ENCODE results near the gene PIGU. TPM values are rescaled to one million over a fixed set of nuclear protein-coding genes. Genes with fewer than 3 reads are reported as not detected.
A peak's percentile ranks its signal among the peaks of the same experiment; 100 is the strongest.
"Not testable (repeated sequence)": the region's sequence is repeated elsewhere in the genome, so short reads cannot be mapped to it uniquely, and the experiment has no call there.

Gene PIGU
- total and polyA plus RNA-seq, 7 experiments from 2014 or later = 8.6 to 34.5 (median 16.7) TPM

DNA sequence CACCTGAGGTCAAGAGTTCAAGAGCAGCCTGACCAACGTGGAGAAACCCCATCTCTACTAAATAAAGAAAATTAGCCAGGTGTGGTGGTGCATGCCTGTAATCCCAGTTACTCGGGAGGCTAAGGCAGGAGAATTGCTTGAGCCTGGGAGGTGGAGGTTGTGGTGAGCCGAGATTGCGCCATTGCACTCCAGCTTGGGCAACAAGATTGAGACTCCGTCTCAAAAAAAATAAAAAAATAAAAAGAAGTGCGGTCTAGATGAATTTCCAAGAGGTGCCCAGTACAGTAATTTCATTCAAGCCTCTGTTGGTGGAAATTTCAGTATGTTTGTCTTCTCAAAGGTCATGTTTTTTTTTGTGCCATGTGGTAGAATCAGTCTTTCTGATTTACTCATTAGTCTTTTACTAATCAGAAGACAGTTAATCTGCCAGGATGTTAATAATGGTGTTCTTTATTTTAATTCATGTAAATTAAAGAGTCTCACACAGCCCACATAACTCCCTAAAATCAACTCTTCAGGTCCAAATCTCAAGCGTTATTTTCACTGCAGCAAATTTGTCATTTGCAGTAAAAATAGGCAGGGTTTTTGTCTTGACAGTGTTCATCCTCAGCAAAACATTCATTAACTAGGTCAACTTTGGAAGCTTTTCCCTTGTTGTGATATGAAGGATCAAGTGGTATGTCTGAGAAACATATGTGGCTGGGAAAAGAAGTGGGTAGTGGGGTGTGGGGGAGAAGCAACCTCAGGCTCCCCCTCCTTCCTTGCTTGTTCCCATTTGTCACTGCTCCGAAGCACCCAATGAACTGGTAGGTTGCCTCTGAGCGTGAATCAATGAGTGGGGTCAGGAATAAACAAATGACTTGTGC lies 40.6 kb upstream of the PIGU start:
- CTCF ChIA-PET = no interaction called here

DNA sequence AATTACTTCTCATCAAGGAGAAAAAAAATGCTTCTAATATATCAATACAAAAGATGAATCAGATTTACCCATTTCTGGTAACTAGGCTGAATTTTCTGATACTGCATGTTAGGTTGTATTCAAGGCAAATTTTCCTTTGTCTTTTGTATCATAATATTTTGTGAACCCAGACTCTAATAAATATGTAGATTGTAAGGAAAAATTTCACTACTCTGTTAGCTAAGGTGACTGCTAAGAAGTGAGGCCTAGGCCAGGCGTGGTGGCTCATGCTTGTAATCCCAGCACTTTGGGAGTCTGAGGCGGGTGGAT lies 40.0 kb upstream of the PIGU start:
- intact Hi-C loops (cut with micrococcal nuclease) = no loop called here
- H3K4me3 Mint-ChIP-seq = no peak overlapping the region
- H3K36me3 Mint-ChIP-seq = peaks cover 0 to 29% (median 5%) of the 10 kb centered on the region in 5 donors
- no peak overlapping the region for H3K27ac Mint-ChIP-seq
- no peak for ATAC-seq
- CTCF ChIA-PET = no interaction called here
- H3K4me1 Mint-ChIP-seq = peaks cover 0 to 24% (median 0%) of the 10 kb centered on the region in 7 donors
- H3K27ac ChIP-seq (ENCODE audit: low read depth, low read length) = no peak overlapping the region
- H3K36me3 ChIP-seq (ENCODE audit: control insufficient read depth in 2 of 3, insufficient read depth in 3 of 3, low read length in 3 of 3) = peaks cover 0 to 21% (median 0%) of the 10 kb centered on the region in 3 experiments
- H3K4me3 ChIP-seq (ENCODE audit: low read length) = no peak overlapping the region
- H3K27me3 Mint-ChIP-seq = no peaks in the 10 kb centered on the region
- no peaks in the 10 kb centered on the region for H3K9me3 Mint-ChIP-seq
- POLR2A ChIA-PET = interaction anchor here (0.7 kb wide), 1 partner anchor 762 kb away, joined by 3 read pairs; no protein-coding TSS in a partner anchor
- H3K9me3 ChIP-seq (ENCODE audit: control insufficient read depth in 2 of 3, low read length in 3 of 3) = no peaks in the 10 kb centered on the region
- no peaks in the 10 kb centered on the region for H3K27me3 ChIP-seq (ENCODE audit: control insufficient read depth in 2 of 2, insufficient read depth in 2 of 2, low read length in 2 of 2)
- no peak for DNase-seq
- no peaks in the 10 kb centered on the region for H3K4me1 ChIP-seq (ENCODE audit: control insufficient read depth in 2 of 2, insufficient read depth in 2 of 2, low read length in 2 of 2)

More for the DNA sequence above, 40.6 kb upstream of the PIGU start:
- no peak for DNase-seq
- no peaks in the 10 kb centered on the region for H3K27me3 Mint-ChIP-seq
- no peak for ATAC-seq
- H3K4me1 Mint-ChIP-seq = peaks cover 0 to 21% (median 0%) of the 10 kb centered on the region in 7 donors
- H3K27ac Mint-ChIP-seq = peak overlapping the region in 1 of 9 donors; percentile 15
- no peaks in the 10 kb centered on the region for H3K9me3 ChIP-seq (ENCODE audit: control insufficient read depth in 2 of 3, low read length in 3 of 3)
- H3K27me3 ChIP-seq (ENCODE audit: control insufficient read depth in 2 of 2, insufficient read depth in 2 of 2, low read length in 2 of 2) = no peaks in the 10 kb centered on the region
- peaks cover 0 to 21% (median 0%) of the 10 kb centered on the region in 3 experiments for H3K36me3 ChIP-seq (ENCODE audit: control insufficient read depth in 2 of 3, insufficient read depth in 3 of 3, low read length in 3 of 3)
- POLR2A ChIA-PET = interaction anchor here (0.7 kb wide), 2 partner anchors 762 to 1493 kb away, joined by 3 read pairs; no protein-coding TSS in a partner anchor
- H3K4me3 Mint-ChIP-seq = no peak overlapping the region
- intact Hi-C loops (cut with micrococcal nuclease) = no loop called here
- no peak overlapping the region for H3K27ac ChIP-seq (ENCODE audit: low read depth, low read length)
- no peaks in the 10 kb centered on the region for H3K4me1 ChIP-seq (ENCODE audit: control insufficient read depth in 2 of 2, insufficient read depth in 2 of 2, low read length in 2 of 2)
- H3K4me3 ChIP-seq (ENCODE audit: low read length) = no peak overlapping the region
- H3K9me3 Mint-ChIP-seq = no peaks in the 10 kb centered on the region
- H3K36me3 Mint-ChIP-seq = peaks cover 0 to 29% (median 5%) of the 10 kb centered on the region in 5 donors

DNA sequence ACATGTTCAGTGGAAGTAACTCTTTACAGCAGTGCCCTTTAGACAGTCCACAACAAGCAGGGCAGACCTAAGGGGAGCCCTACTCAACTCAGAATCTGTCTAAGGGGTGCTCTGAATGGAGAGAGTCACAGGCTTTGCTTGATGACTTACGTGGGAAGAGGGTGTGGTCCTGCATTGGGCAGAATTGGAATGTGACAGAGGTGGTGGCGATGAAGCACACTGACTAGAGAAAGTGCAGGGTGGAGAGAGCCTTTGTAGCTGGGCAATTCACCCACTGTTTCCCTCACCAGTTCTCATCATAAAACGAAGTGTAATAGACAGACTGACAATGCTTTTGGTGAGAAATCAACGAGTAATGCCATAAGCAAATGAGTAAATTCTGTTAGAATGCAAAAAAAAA lies 38.5 kb upstream of the PIGU start:
- POLR2A ChIA-PET = no interaction called here
- peaks cover 0 to 7% (median 0%) of the 10 kb centered on the region in 5 donors for H3K27me3 Mint-ChIP-seq
- Histone ChIP-seq H3K4me1 (ENCODE audit: control insufficient read depth in 2 of 2, insufficient read depth in 2 of 2, low read length in 2 of 2) (peaks cover 0 to under 1% of the 10 kb centered on the region in 2 donors), H3K4me3 (ENCODE audit: low read length) (no peak overlapping the region), H3K36me3 (ENCODE audit: control insufficient read depth in 2 of 3, insufficient read depth in 3 of 3, low read length in 3 of 3) (peaks cover 0 to 21% (median 0%) of the 10 kb centered on the region in 3 experiments), H3K9me3 (ENCODE audit: control insufficient read depth in 2 of 3, low read length in 3 of 3) (no peaks in the 10 kb centered on the region), H3K27me3 (ENCODE audit: control insufficient read depth in 2 of 2, insufficient read depth in 2 of 2, low read length in 2 of 2) (no peaks in the 10 kb centered on the region), H3K27ac (ENCODE audit: low read depth, low read length) (no peak overlapping the region)
- no peak overlapping the region for H3K4me3 Mint-ChIP-seq
- H3K9me3 Mint-ChIP-seq = no peaks in the 10 kb centered on the region
- peaks cover 3 to 22% (median 4%) of the 10 kb centered on the region in 7 donors for H3K4me1 Mint-ChIP-seq
- peaks cover 0 to 20% (median 4%) of the 10 kb centered on the region in 5 donors for H3K36me3 Mint-ChIP-seq
- no peak for ATAC-seq
- CTCF ChIA-PET = no interaction called here
- intact Hi-C loops (cut with micrococcal nuclease) = no loop called here
- DNase-seq = no peak
- H3K27ac Mint-ChIP-seq = no peak overlapping the region

GRCh38 chr20:34713944-34714515 lies 37.1 kb upstream of the PIGU start:
- CTCF ChIA-PET = interaction anchor here (0.5 to 1.6 kb wide), 2 partner anchors 11 to 175 kb away, joined by 3 to 5 read pairs; no protein-coding TSS in a partner anchor
- H3K27me3 Mint-ChIP-seq; H3K27me3 ChIP-seq (ENCODE audit: control insufficient read depth in 2 of 2, insufficient read depth in 2 of 2, low read length in 2 of 2); ATAC-seq; H3K4me3 ChIP-seq (ENCODE audit: low read length); H3K27ac Mint-ChIP-seq; H3K4me1 ChIP-seq (ENCODE audit: control insufficient read depth in 2 of 2, insufficient read depth in 2 of 2, low read length in 2 of 2); H3K27ac ChIP-seq (ENCODE audit: low read depth, low read length); H3K4me3 Mint-ChIP-seq; H3K9me3 ChIP-seq (ENCODE audit: control insufficient read depth in 2 of 3, low read length in 3 of 3); H3K9me3 Mint-ChIP-seq; DNase-seq; POLR2A ChIA-PET: not testable (repeated sequence)
- Mint-ChIP-seq H3K4me1 (peaks cover 7 to 16% (median 8%) of the 10 kb centered on the region in 7 donors), H3K36me3 (peaks cover 0 to 15% (median 3%) of the 10 kb centered on the region in 5 donors)
- intact Hi-C loops (cut with micrococcal nuclease) = loop anchor here in 1 of 2 donors (5.0 kb wide), 1 partner anchor 563 kb away; the partner anchor contains the start of gene MMP24OS
- H3K36me3 ChIP-seq (ENCODE audit: control insufficient read depth in 2 of 3, insufficient read depth in 3 of 3, low read length in 3 of 3) = peaks cover 0 to 21% (median 0%) of the 10 kb centered on the region in 3 experiments

DNA sequence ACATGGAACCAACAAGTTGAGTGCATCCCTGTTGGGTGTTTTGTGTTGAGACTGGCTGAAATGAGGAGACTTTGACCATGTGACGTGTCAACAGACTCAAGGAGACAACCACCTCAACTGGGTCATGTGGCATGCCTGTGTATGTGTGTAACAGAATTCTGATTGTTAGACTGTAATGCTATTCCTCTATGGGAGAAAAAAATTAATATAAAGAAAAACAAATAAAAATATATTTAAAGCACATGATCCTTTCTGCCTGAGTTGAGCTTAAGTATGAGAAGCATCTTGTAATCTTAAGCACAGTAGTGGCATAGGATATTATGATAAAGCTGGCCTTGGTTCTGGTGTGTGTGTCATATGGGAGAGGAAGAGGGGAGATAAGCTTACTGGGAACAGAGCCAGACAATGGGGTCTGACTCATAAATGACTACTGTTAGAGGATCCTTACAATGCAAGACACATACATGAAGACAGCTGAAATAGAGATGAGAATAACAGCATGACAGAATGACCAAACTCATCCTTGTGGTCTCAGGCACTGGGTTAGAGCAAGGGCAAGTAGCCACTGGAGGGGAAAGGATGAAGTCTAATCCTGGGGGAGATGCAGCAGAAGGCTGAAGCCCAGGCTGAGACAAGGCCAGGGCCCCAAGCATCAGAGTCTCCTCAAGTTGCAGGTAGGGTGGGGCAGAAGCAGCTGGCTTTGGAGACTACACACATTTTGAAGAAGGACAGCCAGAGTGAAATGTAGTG lies 36.5 kb upstream of the PIGU start:
- Mint-ChIP-seq H3K4me3 (peak overlapping the region in 2 of 10 donors; percentile 0 to 6), H3K36me3 (peaks cover 0 to 14% (median 3%) of the 10 kb centered on the region in 5 donors), H3K9me3 (peaks cover 0 to 2% (median 0%) of the 10 kb centered on the region in 11 donors), H3K27me3 (peaks cover 0 to 9% (median 0%) of the 10 kb centered on the region in 5 donors), H3K4me1 (peaks cover 7 to 19% (median 11%) of the 10 kb centered on the region in 7 donors), H3K27ac (peak overlapping the region in 3 of 9 donors; percentile 3 to 21 (median 18))
- H3K36me3 ChIP-seq (ENCODE audit: control insufficient read depth in 2 of 3, insufficient read depth in 3 of 3, low read length in 3 of 3) = peaks cover 0 to 21% (median 0%) of the 10 kb centered on the region in 3 experiments
- CTCF ChIA-PET = interaction anchor here (1.6 kb wide), 1 partner anchor 10 kb away, joined by 3 read pairs; no protein-coding TSS in a partner anchor
- no peak overlapping the region for H3K27ac ChIP-seq (ENCODE audit: low read depth, low read length)
- ATAC-seq (no peak), DNase-seq (no peak)
- no peaks in the 10 kb centered on the region for H3K9me3 ChIP-seq (ENCODE audit: control insufficient read depth in 2 of 3, low read length in 3 of 3)
- no peak overlapping the region for H3K4me3 ChIP-seq (ENCODE audit: low read length)
- no peaks in the 10 kb centered on the region for H3K27me3 ChIP-seq (ENCODE audit: control insufficient read depth in 2 of 2, insufficient read depth in 2 of 2, low read length in 2 of 2)
- intact Hi-C loops (cut with micrococcal nuclease) = loop anchor here in 1 of 2 donors (5.0 kb wide), 1 partner anchor 564 kb away; the partner anchor contains the start of gene MMP24OS
- POLR2A ChIA-PET = no interaction called here
- peaks cover 0 to 4% of the 10 kb centered on the region in 2 donors for H3K4me1 ChIP-seq (ENCODE audit: control insufficient read depth in 2 of 2, insufficient read depth in 2 of 2, low read length in 2 of 2)
